Nephron progenitor cell (in vitro differentiated cells): ENCODE measurements around the gene EGFLAM.

Experiments
- DNase-seq: peaks from one replicate; pipeline ENCODE4 v3.0.0; 2021
- H3K27ac Mint-ChIP-seq: 2 replicates; pipeline ENCODE4 v1.8.0; 2021; ENCODE audit warnings: mild to moderate bottlenecking, moderate library complexity, mixed read lengths
- H3K27me3 Mint-ChIP-seq: 2 replicates; pipeline ENCODE4 v1.8.0; 2021; ENCODE audit warnings: mild to moderate bottlenecking, low read depth, mixed read lengths; ENCODE audit not compliant: poor library complexity
- H3K36me3 Mint-ChIP-seq: 2 replicates; pipeline ENCODE4 v1.8.0; 2021; ENCODE audit warnings: low read depth, mixed read lengths
- H3K4me1 Mint-ChIP-seq: 2 replicates; pipeline ENCODE4 v1.8.0; 2021; ENCODE audit warnings: mixed read lengths
- H3K4me3 Mint-ChIP-seq: 2 replicates; pipeline ENCODE4 v1.8.0; 2021; ENCODE audit warnings: mild to moderate bottlenecking, moderate library complexity, mixed read lengths
- H3K9me3 Mint-ChIP-seq: 2 replicates; pipeline ENCODE4 v1.8.0; 2021; ENCODE audit warnings: mild to moderate bottlenecking, moderate library complexity, mixed read lengths
- CTCF ChIP-seq: fragments of 200-600 bp; sonication (generic); IDR thresholded peaks from 2 replicates; pipeline ENCODE4 v1.5.0; 2021; ENCODE audit warnings: antibody characterized with exemption

The EGFLAM gene

GRCh38 chr5:38423276-38424147, 165.2 kb downstream of the EGFLAM start:
- no peak for DNase-seq
- no peak for TF ChIP-seq CTCF
- Mint-ChIP-seq H3K27me3 (peaks cover 4% of the 10 kb centered on the region), H3K9me3 (no peaks in the 10 kb centered on the region), H3K4me3 (no peak overlapping the region), H3K36me3 (peaks cover 4% of the 10 kb centered on the region), H3K4me1 (peaks cover 48% of the 10 kb centered on the region), H3K27ac (peak overlapping the region; percentile 6)

- no peak overlapping the region for H3K27ac Mint-ChIP-seq
- H3K36me3 Mint-ChIP-seq, result peaks cover 4% of the 10 kb centered on the region
- peaks cover 48% of the 10 kb centered on the region for H3K4me1 Mint-ChIP-seq
- H3K4me3 Mint-ChIP-seq, result no peak overlapping the region
- no peaks in the 10 kb centered on the region for H3K9me3 Mint-ChIP-seq
- peaks cover 4% of the 10 kb centered on the region for H3K27me3 Mint-ChIP-seq
- DNase-seq, result no peak
- TF ChIP-seq CTCF, result no peak
These were observed 166.0 kb downstream of the EGFLAM start for GRCh38 chr5:38424148-38425060.

GRCh38 chr5:38426490-38426889, 168.1 kb downstream of the EGFLAM start:
- Mint-ChIP-seq H3K9me3 (no peaks in the 10 kb centered on the region), H3K27me3 (peaks cover 4% of the 10 kb centered on the region), H3K4me3 (no peak overlapping the region), H3K27ac (peak overlapping the region; percentile 61), H3K4me1 (peaks cover 40% of the 10 kb centered on the region), H3K36me3 (peaks cover 14% of the 10 kb centered on the region)
- TF ChIP-seq CTCF, result no peak
- DNase-seq, result no peak

- peaks cover 37% of the 10 kb centered on the region for H3K4me1 Mint-ChIP-seq
- TF ChIP-seq CTCF, result no peak
- H3K36me3 Mint-ChIP-seq, result peaks cover 14% of the 10 kb centered on the region
- no peak overlapping the region for H3K27ac Mint-ChIP-seq
- H3K27me3 Mint-ChIP-seq, result peaks cover 4% of the 10 kb centered on the region
- H3K9me3 Mint-ChIP-seq, result no peaks in the 10 kb centered on the region
- no peak overlapping the region for H3K4me3 Mint-ChIP-seq
- no peak for DNase-seq
These were observed 168.9 kb downstream of the EGFLAM start for GRCh38 chr5:38426986-38427950.

GRCh38 chr5:38431242-38431853, 173.0 kb downstream of the EGFLAM start:
- no peak for DNase-seq
- Mint-ChIP-seq H3K27me3 (no peaks in the 10 kb centered on the region), H3K4me1 (peaks cover 31% of the 10 kb centered on the region), H3K36me3 (peaks cover 22% of the 10 kb centered on the region), H3K9me3 (no peaks in the 10 kb centered on the region), H3K27ac (no peak overlapping the region), H3K4me3 (no peak overlapping the region)
- TF ChIP-seq CTCF, result no peak
